GM19023 (cell line): ENCODE data around the gene CAMKV.

Experiments used
- ATAC-seq: cut with Tn5 transposase; IDR thresholded peaks from one replicate; pipeline ENCODE4 v1.9.1; 2021; ENCODE audit warnings: mild to moderate bottlenecking, moderate library complexity; ENCODE audit not compliant: unreplicated experiment

Gene CAMKV

DNA sequence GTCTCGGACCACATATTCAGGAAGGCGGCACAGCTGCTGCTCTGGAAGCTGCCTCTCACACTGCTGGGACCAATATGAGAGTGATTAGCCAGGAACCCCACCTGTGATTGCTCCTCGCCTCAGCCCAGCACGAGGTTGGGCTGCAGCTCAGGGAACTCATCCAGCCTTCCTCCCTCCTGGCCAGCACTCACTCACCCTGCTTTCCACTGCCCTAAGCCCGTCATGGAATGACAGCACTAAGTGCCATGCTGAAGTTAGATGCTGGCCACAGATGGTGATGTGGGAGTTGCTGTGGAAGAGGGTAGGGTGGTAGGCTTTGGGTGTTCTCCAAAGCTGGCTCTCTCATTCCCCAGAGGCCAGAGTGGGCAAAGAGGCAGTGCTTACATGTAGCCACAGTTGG, 26.6 kb upstream of the CAMKV start:
- ATAC-seq, result no peak

DNA sequence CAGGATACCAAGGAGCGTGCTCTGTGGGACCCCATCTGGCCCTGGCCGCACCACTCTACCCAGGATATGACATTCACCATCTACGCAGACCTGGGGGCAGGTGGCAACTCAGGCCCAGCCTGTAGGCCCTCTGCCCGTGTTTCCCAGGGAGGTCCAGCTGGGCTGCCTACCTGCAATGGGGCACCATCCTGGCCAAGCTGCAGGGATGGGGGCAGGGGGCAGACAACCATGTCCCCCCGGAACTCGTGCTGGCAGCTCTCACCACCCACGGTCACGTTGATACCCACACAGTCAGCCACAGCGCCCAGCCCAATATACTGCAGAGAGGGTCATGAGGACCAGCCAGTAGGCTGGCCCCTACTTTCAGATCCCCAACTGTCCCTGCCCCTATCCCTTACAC, 26.1 kb upstream of the CAMKV start:
- ATAC-seq, result no peak

DNA sequence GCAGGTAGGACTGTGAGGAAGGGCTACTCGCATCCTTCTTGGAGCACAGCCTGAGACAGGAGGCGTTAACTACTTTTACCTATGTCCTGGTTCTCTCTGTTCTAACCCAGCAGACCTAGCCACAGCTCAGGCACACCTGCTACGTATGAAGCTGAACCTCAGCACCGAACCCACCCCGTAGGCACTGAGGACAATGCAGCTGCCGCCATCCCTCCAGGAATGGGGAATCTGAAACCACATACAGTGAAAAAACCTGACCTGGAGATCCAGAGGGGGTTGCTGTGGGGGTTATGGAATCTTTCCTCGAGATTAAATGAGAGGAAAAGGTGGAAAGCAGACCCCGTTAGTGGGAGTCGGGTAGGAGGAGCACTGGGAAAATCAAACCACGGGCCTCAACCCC, 19.6 kb upstream of the CAMKV start:
- ATAC-seq, result no peak

DNA sequence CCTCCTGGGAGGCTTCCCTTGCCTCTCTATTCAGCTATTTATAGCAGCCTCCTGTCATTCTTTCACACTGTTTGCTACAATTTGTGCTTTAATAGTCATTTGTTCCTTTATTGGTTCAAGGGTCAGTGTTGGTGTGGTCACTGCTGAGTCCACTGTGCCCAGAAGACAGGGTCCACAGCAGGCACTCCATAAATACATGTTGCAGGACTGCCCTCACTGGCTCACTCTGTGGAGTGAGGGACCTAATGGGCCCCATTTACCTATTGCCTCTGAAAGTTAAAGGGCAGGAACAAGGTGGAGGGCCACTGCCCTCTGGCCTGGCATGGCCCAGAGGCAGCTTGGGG, 17.2 kb upstream of the CAMKV start:
- no peak for ATAC-seq

DNA sequence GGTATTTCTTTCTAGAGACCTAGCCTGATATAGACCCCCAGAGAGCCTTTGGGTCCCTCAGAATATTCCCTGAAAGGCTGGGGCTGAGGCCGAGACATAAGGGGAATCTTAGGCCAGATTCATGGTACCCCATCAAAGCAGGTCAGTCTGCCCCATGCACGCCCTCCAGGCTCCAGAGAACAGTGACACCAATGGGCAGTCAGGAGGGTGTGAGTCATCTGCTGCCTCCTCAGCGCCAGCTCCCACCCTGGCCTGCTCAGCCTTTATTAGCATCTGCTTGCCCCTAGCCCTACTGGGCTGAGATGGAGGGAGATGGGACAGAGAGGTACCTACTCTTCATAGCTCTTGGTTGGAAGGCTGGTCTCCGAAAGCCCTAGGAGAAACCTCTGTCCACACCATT, 14.3 kb upstream of the CAMKV start:
- ATAC-seq, result no peak

DNA sequence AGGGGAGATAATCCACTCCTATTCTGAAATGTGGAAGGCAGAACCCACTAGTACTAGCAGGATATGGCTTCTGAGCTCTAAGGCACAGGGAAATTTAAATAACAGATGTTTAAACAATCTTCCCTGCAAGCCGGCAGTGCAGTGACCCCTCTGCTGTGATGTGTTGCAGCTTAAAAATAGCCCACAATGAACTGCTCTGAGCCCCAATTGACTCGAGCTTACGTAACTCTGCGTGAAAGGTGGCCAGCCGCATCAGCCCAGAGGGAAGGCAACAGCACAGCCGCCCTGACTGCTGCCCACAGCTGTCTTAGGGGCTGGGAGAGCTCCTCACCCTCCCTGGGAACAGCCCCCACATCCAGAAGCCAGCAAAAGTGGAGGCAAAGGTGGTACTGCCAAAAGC, 12.5 kb upstream of the CAMKV start:
- no peak for ATAC-seq

DNA sequence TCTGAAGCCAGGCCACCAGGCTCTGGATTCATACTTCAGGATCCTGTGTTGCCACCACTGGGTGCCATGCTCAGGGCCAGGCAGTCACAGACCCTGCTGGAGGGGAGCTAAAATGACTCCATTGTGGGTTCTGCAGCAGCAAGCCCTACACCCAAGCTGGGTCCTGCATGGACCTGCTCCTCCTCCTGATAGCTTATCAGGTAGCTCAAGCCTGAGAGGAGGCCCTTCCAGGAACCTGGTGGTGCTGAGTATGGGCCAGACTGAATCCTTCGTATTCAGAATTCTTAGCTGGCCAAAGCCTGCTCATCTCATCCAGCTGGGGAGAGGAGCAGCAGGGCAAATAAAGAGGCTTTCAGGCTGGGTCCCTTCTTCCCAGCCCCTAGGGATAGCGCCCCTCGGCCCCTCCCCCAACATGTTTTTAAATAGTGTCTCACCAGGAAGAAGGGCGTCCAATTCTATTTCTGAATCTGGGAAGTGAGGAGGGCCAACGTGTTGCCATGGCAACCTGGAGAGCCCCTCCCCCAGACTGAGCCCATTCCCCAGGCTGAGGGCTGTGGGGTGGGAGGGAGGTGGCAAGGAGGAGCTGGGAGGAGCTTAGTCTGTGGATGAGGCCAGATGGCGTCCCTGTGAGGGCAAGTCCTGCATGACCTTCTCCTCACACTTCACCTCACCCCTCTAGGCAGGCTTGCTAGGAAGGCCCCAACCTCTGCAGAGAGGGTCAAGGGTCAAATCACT, 11.0 kb upstream of the CAMKV start:
- no peak for ATAC-seq

DNA sequence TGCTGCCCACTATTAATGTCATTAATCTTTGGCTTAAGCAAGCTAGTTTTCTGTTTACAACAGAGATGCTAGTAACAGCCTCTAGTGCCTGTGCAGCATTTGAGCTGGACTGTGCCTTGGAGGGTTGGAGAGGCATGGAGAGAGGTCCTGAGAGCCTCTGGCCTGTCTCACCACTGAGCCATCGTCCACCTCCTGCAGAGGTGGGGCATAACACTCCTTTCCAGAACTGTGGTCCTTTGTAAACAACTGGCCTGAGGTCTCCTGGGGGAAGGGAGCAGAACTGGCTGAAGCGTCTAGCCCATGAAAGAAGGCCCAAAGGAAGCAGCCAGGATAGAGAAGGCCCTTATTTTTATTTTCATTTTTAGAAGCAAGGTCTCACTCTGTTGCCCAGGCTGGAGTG, 10.0 kb upstream of the CAMKV start:
- no peak for ATAC-seq

DNA sequence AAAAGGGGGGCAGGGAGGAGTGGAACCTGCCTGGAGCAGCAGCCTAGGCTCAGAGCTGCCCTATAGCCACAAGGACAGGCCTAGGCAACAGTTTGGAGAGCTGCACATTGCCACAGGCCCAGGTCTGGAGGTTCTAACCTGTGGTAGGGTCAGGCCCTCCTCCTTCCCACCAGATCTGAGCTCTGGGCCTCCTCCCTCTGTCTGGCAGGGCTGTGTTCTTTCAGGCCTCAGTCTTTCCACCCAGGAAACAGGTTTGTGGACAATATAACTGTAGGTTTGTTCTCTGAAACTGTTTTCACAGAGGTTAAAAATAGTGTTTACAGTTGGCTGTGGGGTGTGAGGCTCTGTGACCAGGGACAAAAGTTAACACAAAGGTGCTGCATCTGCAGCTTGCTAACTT, 9.0 kb upstream of the CAMKV start:
- ATAC-seq, result no peak

DNA sequence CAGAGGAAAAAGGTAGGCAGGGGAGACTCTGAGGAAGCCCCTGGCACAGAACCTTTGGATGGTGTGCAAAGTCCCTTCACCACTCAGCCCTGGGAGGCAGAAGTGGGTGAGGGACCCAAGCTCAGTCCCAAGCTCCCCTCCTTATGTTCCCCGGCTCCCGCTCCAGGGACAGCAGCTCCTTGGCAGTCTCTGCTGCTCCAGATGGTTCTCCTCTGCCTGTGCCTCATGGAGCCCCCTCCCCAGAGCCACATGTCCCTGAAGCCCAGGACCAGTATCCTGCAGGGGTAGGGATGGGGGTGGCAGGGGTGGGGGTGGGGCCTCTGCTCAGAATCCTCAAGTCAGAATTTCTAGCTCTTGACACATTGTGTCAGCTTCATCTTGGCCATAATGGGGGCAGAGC, 8.0 kb upstream of the CAMKV start:
- ATAC-seq, result no peak

DNA sequence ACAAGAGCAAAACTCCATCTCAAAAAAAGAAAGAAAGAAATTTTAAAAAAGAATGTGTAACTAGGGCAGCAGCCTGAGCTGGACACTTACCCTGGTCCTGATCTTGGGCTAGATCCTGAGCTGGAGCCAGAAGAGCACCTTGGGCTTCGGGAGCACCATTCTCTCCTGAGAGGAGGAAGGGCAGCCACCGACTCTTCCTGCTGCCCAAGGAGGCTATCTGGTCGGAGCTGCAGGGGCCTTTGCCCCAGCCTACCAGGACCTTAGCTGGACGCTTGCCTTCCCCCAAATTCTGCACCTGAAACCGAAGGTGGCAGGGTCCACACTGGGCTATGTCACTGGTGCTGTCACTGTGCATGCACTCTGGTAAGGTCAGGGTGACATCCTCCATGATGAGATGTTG, 6.9 kb upstream of the CAMKV start:
- ATAC-seq, result no peak

DNA sequence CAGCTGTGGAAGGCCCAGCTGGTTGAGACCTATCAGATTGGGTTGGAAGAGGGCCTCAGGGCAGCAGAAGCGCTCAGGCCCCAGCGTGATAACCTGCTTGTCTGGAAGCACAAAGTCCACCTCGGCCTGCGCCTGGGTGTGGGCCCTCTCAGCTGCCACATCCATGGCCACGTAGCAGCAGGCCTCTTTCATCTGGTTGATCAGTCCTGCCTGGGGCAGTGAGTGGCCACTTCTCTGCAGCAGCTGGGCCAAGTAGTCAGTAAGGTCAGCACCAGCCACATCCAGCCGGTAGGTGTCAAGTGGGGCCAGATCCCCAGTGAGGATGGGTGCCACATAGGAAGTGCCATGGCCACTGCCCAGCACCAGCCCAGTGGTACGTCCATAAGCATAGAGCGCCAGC, 3.9 kb upstream of the CAMKV start:
- no peak for ATAC-seq

DNA sequence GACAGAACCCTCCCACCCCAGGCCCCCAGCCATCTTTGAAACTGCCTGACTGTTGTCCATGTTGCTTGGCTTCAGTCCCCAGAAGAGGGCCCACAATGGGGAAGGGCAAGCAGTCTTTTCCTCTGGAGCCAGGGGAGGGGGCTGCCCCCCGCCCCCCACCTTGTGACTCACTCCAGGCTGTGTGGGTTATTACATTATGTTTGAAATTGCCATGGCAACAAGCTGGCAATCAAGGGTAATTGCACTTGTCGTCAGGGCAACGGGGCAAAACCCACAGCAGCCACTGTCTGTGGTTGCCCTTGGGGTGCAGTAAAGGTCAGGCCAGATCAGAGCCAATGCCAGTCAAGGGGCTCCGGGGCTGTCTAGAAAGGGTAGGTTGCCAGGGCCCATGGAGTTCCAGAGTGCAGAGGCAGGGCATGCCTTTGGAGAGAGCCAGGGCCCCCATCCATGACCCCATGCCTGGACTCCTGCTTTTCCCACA, 3.1 kb upstream of the CAMKV start:
- ATAC-seq, result no peak

DNA sequence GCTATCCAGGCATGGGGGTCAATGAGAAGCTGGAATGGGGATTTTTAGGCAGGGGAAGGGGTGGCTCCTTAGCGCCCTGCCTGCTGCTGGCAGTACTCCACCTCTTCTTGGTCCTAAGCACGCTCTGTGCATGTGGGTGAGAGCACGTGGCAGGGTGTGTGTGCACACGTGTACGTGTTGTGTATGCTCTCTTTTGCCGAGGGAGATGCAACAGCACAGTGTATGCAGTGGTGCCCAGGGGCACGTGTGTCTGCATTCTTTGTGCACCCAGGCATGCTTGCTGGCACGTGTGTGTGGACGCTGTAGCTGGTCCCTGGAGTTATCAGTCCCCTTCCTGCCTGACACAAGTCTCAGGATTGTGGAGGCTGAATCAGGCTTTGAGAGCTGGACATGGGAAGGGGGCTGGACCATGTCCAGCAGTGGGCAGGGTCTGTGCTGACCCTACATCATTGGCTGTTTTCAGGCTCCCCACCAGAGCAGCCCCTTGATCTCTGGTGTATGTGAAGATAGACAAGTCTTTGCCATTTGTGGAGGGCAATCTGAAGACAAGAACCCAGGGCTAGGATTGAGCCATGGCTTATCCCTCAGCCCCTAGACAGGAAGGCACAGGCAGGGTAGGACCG, 1.9 kb upstream of the CAMKV start:
- ATAC-seq, result no peak

DNA sequence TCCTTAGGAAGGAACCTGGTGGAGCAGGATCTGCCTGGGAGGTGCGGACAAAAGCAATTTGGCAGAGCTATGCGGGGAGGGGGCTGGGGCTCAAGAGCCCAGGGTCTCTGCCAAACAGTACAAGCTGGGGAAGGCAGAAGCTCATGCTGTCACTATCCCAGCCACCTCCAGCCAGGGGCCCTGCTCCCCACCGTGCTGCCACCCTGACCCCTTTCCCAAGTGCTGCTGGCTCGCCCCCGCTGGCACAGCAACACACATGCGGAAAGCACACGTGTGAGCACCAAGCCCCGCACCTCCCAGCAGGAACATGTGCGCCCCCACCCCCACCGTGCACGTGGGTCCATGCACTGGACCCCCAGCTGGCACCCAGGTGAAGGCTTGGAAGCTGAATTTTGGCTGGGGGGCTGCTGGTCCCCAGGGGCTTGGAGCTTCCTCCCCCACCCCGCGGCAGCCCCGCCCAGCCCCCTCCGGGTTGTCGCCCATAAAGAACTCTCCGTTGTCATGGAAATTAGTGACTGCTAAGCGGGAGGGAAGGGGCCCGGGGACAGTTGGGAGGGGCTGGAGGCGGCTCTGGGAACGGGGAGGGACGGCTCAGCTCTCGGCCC, 742 bp downstream of the CAMKV start:
- ATAC-seq, result no peak

DNA sequence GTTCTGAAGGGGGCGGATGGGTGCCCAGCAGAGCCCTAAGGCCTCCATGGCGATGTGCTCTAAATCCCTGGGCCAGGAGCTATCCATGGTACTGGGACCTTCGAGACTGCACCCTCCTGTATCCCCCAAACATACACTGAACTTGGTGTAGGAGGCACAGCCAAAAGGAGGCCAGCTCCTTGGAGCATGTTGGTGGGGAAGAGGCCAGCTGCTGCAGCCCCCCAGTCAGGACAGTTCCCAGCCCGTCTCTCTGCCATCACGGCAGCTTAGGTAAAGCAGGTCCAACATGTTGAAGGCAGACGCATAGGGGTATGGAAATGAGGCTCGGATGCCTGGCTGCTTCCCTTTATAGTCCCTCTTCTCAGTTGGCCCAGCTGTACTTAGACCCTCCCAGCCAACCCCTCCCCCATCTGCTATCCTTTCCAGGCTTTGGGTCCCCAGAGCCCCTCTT, 1.8 kb downstream of the CAMKV start:
- ATAC-seq, result no peak

DNA sequence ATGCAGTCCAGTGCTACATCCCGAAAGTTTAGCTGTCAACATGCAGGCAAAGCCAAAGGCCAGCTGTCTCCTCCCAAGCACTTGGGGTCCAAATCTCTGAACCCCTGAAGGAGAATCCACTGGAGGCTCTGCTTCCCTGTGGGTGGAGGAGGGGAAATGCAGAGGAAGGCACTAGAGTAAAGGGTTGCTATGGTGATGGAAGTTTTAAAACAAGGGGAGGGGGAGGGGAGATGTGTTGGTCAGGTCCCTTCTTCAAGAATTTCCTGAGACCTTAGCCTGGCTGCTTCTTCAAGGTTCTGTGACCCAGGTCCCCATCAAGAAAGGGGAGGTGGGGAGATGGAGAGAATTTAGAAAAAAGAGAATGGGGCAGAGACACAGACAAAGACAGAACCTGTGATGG, 2.3 kb downstream of the CAMKV start:
- no peak for ATAC-seq

DNA sequence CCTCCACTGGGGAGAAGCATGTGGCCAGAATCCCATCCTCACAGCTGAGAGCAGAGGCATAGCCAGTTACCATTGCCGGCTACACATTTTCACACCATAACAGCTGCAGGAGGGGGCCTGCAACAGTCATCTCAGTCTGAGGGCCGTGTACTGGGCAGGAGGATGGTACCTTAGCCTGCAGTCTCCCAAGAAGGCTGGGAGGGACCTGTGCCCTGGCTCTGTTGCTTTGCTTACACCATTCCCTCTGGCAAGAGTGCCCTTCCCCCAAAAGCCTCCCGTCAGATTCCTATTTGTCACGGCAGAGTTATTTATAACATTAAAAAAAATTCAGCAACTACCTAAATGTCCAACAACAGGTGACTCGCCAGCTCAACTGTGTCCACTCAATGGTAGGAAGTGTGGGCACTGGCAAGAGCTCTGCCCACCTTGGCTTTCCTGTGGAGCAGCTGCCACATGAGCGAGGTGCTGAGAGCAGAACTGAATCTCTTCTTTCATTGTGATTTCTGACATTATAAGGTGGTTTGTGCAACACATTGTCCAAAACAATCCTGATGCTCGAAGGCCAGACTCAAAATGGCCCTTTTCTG, 4.4 kb downstream of the CAMKV start:
- no peak for ATAC-seq

DNA sequence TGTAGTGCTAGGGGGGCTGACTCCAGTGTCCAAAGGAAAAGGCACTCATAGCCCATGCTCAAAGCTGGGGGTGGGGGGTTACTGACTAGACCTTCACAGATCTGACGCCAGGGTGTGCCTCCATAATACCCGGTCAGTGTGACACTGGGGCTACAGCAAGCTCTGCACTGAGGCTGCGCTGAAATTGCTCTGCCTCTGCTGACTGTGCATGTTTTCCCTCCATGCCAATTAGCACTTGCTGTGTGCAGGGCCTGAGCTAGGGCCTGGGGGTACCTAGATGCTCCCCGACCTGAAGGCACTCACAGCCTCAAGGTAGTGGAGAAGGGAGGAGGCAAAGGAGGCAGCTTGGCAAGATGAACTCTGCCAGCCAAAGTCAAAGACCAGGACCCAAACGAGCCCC, 5.2 kb downstream of the CAMKV start:
- ATAC-seq, result no peak

DNA sequence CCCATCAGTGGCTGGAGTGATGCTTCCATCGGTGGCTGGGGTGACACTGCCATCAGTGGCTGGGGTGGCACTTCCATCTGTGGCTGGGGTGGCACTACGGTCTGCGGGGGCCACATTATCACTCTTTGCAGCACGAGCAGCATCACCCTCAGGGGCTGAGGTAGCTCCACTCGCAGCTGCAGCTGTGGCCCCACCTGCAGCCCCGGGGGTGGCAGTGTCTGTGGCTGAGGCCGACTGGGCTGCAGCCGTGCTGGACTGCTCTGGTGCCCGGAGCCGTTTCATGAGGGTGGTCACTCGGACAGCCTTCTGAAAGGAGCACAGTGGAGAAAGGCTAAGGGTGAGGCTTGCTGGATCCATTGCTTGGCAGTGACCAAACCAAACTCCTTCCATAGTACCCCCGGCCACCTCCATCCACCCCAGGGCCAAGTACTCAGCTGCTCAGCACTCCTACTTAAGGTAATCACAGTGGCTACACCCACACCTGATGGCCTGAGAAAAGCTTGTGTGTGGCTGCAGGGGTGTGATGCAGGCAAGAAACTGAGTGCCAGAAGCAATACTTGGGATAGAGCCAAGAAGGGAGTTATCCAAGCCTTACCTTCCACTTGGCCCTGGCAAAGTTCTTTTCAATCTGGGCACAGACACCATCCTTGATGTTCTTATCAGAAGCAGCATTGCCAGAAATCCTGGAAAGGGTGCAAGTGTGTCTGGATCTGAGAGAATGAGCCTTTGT, 10.0 kb downstream of the CAMKV start:
- no peak for ATAC-seq
